GM23338 (cell line): ENCODE results near the gene COG1.

ENCODE experiments used
- EZH2 ChIP-seq: fragments of 200-600 bp; sonication (generic); IDR thresholded peaks from one replicate; pipeline ENCODE4 v1.8.0; 2017; ENCODE audit warnings: antibody characterized with exemption, mild to moderate bottlenecking, low read depth; ENCODE audit not compliant: unreplicated experiment
- EZH2phosphoT487 ChIP-seq: fragments of 200-600 bp; sonication (generic); IDR thresholded peaks from one replicate; pipeline ENCODE4 v1.8.1; 2018; ENCODE audit warnings: antibody characterized with exemption; ENCODE audit not compliant: unreplicated experiment
- JUNB ChIP-seq: IDR thresholded peaks from one replicate; pipeline ENCODE4 v1.6.1; 2016; ENCODE audit warnings: antibody characterized with exemption; ENCODE audit not compliant: unreplicated experiment
- NANOG ChIP-seq: IDR thresholded peaks from 2 replicates; pipeline ENCODE4 v1.6.1; 2016; ENCODE audit warnings: antibody characterized with exemption, borderline replicate concordance
- STAT1 ChIP-seq: IDR thresholded peaks from one replicate; pipeline ENCODE4 v1.6.1; 2016; ENCODE audit warnings: antibody characterized with exemption; ENCODE audit not compliant: unreplicated experiment
- TF ChIP-seq, protein P1 (sequence below), 2 experiments: fragments of 200-600 bp in 1 of 2; sonication (generic) in 1 of 2; conservative IDR thresholded peaks; 2 replicates each; pipeline versions ENCODE4 v1.5.1 to v1.6.1; 2016 to 2017; ENCODE audit warnings: antibody characterized with exemption in 2 of 2, low read depth in 2 of 2, mild to moderate bottlenecking in 2 of 2, moderate library complexity in 1 of 2
- TF ChIP-seq, protein P2 (sequence below): IDR thresholded peaks from one replicate; pipeline ENCODE4 v1.6.1; 2018; ENCODE audit warnings: antibody characterized with exemption; ENCODE audit not compliant: unreplicated experiment

DNA sequence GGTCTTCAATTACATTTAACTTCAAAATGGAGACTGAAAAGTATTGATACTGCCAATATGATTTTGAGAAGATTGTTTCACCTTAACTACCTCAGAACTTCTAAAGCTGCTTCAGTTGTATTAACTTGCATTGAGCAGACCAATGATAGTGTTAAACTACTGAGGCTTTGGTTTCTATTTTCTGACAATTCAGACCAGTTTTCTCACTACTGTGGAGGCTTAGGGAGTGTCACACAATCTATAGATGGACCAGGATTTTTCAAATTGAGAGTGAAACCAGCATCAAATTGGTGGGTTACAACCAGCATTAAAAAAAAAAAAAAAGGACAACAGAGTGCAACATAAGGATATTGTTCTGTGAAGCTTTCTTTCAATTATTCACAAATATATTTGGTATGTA, 21.2 kb downstream of the COG1 start:
- TF ChIP-seq, protein P1, sequence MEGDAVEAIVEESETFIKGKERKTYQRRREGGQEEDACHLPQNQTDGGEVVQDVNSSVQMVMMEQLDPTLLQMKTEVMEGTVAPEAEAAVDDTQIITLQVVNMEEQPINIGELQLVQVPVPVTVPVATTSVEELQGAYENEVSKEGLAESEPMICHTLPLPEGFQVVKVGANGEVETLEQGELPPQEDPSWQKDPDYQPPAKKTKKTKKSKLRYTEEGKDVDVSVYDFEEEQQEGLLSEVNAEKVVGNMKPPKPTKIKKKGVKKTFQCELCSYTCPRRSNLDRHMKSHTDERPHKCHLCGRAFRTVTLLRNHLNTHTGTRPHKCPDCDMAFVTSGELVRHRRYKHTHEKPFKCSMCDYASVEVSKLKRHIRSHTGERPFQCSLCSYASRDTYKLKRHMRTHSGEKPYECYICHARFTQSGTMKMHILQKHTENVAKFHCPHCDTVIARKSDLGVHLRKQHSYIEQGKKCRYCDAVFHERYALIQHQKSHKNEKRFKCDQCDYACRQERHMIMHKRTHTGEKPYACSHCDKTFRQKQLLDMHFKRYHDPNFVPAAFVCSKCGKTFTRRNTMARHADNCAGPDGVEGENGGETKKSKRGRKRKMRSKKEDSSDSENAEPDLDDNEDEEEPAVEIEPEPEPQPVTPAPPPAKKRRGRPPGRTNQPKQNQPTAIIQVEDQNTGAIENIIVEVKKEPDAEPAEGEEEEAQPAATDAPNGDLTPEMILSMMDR (conservative IDR thresholded peaks at IDR 0.05; ENCODE audit: low read depth in 2 of 2), result no peak
- no peak for TF ChIP-seq JUNB
- no peak for TF ChIP-seq EZH2
- TF ChIP-seq, protein P2, sequence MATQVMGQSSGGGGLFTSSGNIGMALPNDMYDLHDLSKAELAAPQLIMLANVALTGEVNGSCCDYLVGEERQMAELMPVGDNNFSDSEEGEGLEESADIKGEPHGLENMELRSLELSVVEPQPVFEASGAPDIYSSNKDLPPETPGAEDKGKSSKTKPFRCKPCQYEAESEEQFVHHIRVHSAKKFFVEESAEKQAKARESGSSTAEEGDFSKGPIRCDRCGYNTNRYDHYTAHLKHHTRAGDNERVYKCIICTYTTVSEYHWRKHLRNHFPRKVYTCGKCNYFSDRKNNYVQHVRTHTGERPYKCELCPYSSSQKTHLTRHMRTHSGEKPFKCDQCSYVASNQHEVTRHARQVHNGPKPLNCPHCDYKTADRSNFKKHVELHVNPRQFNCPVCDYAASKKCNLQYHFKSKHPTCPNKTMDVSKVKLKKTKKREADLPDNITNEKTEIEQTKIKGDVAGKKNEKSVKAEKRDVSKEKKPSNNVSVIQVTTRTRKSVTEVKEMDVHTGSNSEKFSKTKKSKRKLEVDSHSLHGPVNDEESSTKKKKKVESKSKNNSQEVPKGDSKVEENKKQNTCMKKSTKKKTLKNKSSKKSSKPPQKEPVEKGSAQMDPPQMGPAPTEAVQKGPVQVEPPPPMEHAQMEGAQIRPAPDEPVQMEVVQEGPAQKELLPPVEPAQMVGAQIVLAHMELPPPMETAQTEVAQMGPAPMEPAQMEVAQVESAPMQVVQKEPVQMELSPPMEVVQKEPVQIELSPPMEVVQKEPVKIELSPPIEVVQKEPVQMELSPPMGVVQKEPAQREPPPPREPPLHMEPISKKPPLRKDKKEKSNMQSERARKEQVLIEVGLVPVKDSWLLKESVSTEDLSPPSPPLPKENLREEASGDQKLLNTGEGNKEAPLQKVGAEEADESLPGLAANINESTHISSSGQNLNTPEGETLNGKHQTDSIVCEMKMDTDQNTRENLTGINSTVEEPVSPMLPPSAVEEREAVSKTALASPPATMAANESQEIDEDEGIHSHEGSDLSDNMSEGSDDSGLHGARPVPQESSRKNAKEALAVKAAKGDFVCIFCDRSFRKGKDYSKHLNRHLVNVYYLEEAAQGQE, result no peak
- TF ChIP-seq STAT1, result no peak
- no peak for TF ChIP-seq EZH2phosphoT487
- TF ChIP-seq NANOG, result no peak
